OCI-LY3 (cell line): ENCODE measurements around the gene OAT.

Experiments used
- H2AFZ ChIP-seq: fragments of 200-600, 300-600 bp; shearing (Covaris generic); 2 replicates; pipeline ENCODE4 v1.6.0; 2014; ENCODE audit warnings: antibody characterized with exemption, low read depth, low read length
- H3K27ac ChIP-seq: fragments of 200-600, 300-600 bp; sonication (generic); 2 replicates; pipeline ENCODE4 v1.5.1; 2014; ENCODE audit warnings: mild to moderate bottlenecking, low read length, moderate library complexity, mixed read lengths
- H3K27me3 ChIP-seq: fragments of 200-600, 300-600 bp; sonication (generic); 2 replicates; pipeline ENCODE4 v1.6.1; 2014; ENCODE audit warnings: low read depth, low read length, mixed read lengths
- H3K36me3 ChIP-seq: fragments of 200-600, 300-600 bp; sonication (generic); replicated peaks from 2 replicates; pipeline ENCODE3; 2014; ENCODE audit warnings: low read depth, low read length, mixed read lengths
- H3K4me1 ChIP-seq: fragments of 300-600, 200-600 bp; sonication (generic); 2 replicates; pipeline ENCODE4 v1.6.1; 2014; ENCODE audit warnings: low read length, mixed read lengths
- H3K4me2 ChIP-seq: fragments of 200-600, 300-600 bp; sonication (generic); 2 replicates; pipeline ENCODE4 v1.6.1; 2014; ENCODE audit warnings: low read length, mixed read lengths
- H3K4me3 ChIP-seq: fragments of 300-600, 200-600 bp; sonication (generic); 2 replicates; pipeline ENCODE4 v1.5.1; 2014; ENCODE audit warnings: antibody characterized with exemption, mild to moderate bottlenecking, low read length, moderate library complexity
- H3K79me2 ChIP-seq: fragments of 300-600, 200-600 bp; shearing (Covaris generic); 2 replicates; pipeline ENCODE4 v1.6.1; 2014; ENCODE audit warnings: mild to moderate bottlenecking, low read length, mixed read lengths
- H3K9ac ChIP-seq: fragments of 300-600, 200-600 bp; shearing (Covaris generic); 2 replicates; pipeline ENCODE4 v1.6.0; 2014; ENCODE audit warnings: mild to moderate bottlenecking, low read length, moderate library complexity
- H3K9me3 ChIP-seq: fragments of 200-600, 300-600 bp; shearing (Covaris generic); 2 replicates; pipeline ENCODE4 v1.6.1; 2014; ENCODE audit warnings: low read length, mixed read lengths; ENCODE audit not compliant: insufficient read depth
- H4K20me1 ChIP-seq: fragments of 200-600, 300-600 bp; sonication (generic); 2 replicates; pipeline ENCODE4 v1.6.1; 2016; ENCODE audit warnings: low read length, mixed read lengths; ENCODE audit not compliant: insufficient read depth
- CTCF ChIP-seq: fragments of 200-600, 300-600 bp; sonication (generic); IDR thresholded peaks from 2 replicates; pipeline ENCODE4 v1.5.1; 2014; ENCODE audit warnings: antibody characterized with exemption, low read length, low read depth
- EZH2phosphoT487 ChIP-seq: fragments of 200-600 bp; shearing (Covaris generic); IDR thresholded peaks from 2 replicates; pipeline ENCODE4 v1.6.1; 2018; ENCODE audit warnings: antibody characterized with exemption, mixed run types, low read depth

OAT gene

GRCh38 chr10:124460144-124460543 is 41.4 kb upstream of the OAT start:
- Histone ChIP-seq H3K4me2 (no peak overlapping the region), H3K27me3 (peaks cover 10% of the 10 kb centered on the region), H3K27ac (no peak overlapping the region), H3K9me3 (no peaks in the 10 kb centered on the region), H3K36me3 (no peaks in the 10 kb centered on the region), H3K4me1 (peaks cover 3% of the 10 kb centered on the region), H2AFZ (no peak overlapping the region), H4K20me1 (no peaks in the 10 kb centered on the region), H3K79me2 (no peaks in the 10 kb centered on the region), H3K4me3 (no peak overlapping the region), H3K9ac (no peak overlapping the region)
- TF ChIP-seq CTCF (no peak), EZH2phosphoT487 (no peak)

- Histone ChIP-seq H3K4me2 (no peak overlapping the region), H3K79me2 (no peaks in the 10 kb centered on the region), H3K4me1 (no peaks in the 10 kb centered on the region), H3K9me3 (no peaks in the 10 kb centered on the region), H3K27ac (no peak overlapping the region), H3K9ac (no peak overlapping the region), H3K36me3 (no peaks in the 10 kb centered on the region), H2AFZ (no peak overlapping the region), H3K4me3 (no peak overlapping the region), H4K20me1 (no peaks in the 10 kb centered on the region), H3K27me3 (peaks cover 12% of the 10 kb centered on the region)
- no peak for TF ChIP-seq CTCF
- TF ChIP-seq EZH2phosphoT487, result no peak
Observed at GRCh38 chr10:124459395-124459794, 40.7 kb upstream of the OAT start.

GRCh38 chr10:124458889-124459288 is 40.2 kb upstream of the OAT start:
- Histone ChIP-seq H3K79me2 (no peaks in the 10 kb centered on the region), H3K27ac (no peak overlapping the region), H3K4me2 (no peak overlapping the region), H3K36me3 (no peaks in the 10 kb centered on the region), H3K4me3 (no peak overlapping the region), H3K9ac (no peak overlapping the region), H3K27me3 (peaks cover 17% of the 10 kb centered on the region), H3K9me3 (no peaks in the 10 kb centered on the region), H3K4me1 (no peaks in the 10 kb centered on the region), H2AFZ (no peak overlapping the region), H4K20me1 (no peaks in the 10 kb centered on the region)
- TF ChIP-seq EZH2phosphoT487 (no peak), CTCF (no peak)

GRCh38 chr10:124458473-124458872 is 39.8 kb upstream of the OAT start:
- Histone ChIP-seq H3K4me3 (no peak overlapping the region), H3K4me1 (no peaks in the 10 kb centered on the region), H3K9me3 (no peaks in the 10 kb centered on the region), H2AFZ (no peak overlapping the region), H3K9ac (no peak overlapping the region), H3K4me2 (no peak overlapping the region), H3K36me3 (no peaks in the 10 kb centered on the region), H3K79me2 (no peaks in the 10 kb centered on the region), H3K27ac (no peak overlapping the region), H4K20me1 (no peaks in the 10 kb centered on the region), H3K27me3 (peaks cover 18% of the 10 kb centered on the region)
- no peak for TF ChIP-seq CTCF
- TF ChIP-seq EZH2phosphoT487, result no peak
